SH-SY5Y (cell line): ENCODE data around the gene FGA.

Source experiments
- GATA2 ChIP-seq: IDR thresholded peaks from 2 replicates; pipeline ENCODE4 v1.6.1; 2011; ENCODE audit warnings: mild to moderate bottlenecking, low read depth, low read length
- GATA3 ChIP-seq: IDR thresholded peaks from 2 replicates; pipeline ENCODE4 v1.6.1; 2011; ENCODE audit warnings: low read depth, mild to moderate bottlenecking, low read length, moderate library complexity

DNA sequence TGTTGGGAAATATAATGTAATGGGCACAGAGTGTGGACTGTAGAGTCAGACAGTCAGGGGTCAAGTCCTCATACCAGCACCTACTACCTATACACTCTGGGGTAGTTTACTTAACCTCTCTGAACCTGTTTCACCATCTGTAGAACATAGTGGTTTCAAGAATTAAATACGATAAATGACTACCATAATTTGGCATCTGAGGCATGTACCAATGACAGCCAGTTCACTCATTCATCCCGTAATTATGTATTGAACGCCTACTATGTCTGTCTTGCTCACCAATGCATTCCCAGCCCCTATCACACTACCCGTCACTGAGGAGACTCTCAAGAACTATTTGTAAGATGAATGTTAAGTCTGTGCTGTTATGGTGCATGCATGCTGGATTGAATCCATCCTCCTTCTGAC lies 29.7 kb downstream of the FGA start:
- TF ChIP-seq GATA3, result no peak
- no peak for TF ChIP-seq GATA2
